NCI-H2227 (cell line): ENCODE results near the gene CREB3L4.
A peak's percentile ranks its signal among the peaks of the same experiment; 100 is the strongest.
"Not testable (repeated sequence)": the region's sequence is repeated elsewhere in the genome, so short reads cannot be mapped to it uniquely, and the experiment has no call there.

Experiments used
- DNase-seq: peaks from one replicate; lab custom pipeline; 2025; ENCODE audit not compliant: unreplicated experiment; lab: John Stamatoyannopoulos, UW

The CREB3L4 gene

GRCh38 chr1:153958111-153958960 is 9.4 kb upstream of the CREB3L4 start, which contains the start of gene CRTC2:
Gene CRTC2 (minus strand): TSS chr1:153958612. CDS start chr1:153958497, 115 bp downstream.
- peak; percentile 99 for DNase-seq

GRCh38 chr1:153958961-153959260 is 8.8 kb upstream of the CREB3L4 start:
- DNase-seq: no peak

- DNase-seq: no peak
Measured at GRCh38 chr1:153959454-153959853, 8.2 kb upstream of the CREB3L4 start.

GRCh38 chr1:153960206-153960605 is 7.5 kb upstream of the CREB3L4 start:
- no peak for DNase-seq

GRCh38 chr1:153961421-153961820 is 6.3 kb upstream of the CREB3L4 start:
- no peak for DNase-seq

GRCh38 chr1:153962088-153963029 is 5.3 kb upstream of the CREB3L4 start:
- DNase-seq: peak; percentile 34

GRCh38 chr1:153963030-153963849 is 4.5 kb upstream of the CREB3L4 start, which contains the start of gene SLC39A1:
Gene SLC39A1 (minus strand): TSS chr1:153963537. CDS start chr1:153962715, 822 bp downstream.
- peak; percentile 99 for DNase-seq

GRCh38 chr1:153963850-153964331 is 3.8 kb upstream of the CREB3L4 start:
- DNase-seq: peak; percentile 85

GRCh38 chr1:153968000-153968363 is 280 bp downstream of the CREB3L4 start:
- peak; percentile 69 for DNase-seq

- no peak for DNase-seq
Measured at GRCh38 chr1:153968408-153968807, 706 bp downstream of the CREB3L4 start.

- DNase-seq: no peak
Measured at GRCh38 chr1:153968972-153969371, 1.3 kb downstream of the CREB3L4 start.

- no peak for DNase-seq
Measured at GRCh38 chr1:153970346-153970745, 2.6 kb downstream of the CREB3L4 start.

GRCh38 chr1:153973071-153973470 is 5.4 kb downstream of the CREB3L4 start:
- DNase-seq: no peak

GRCh38 chr1:153973525-153973924 is 5.8 kb downstream of the CREB3L4 start:
- DNase-seq: no peak

- no peak for DNase-seq
Measured at GRCh38 chr1:153976819-153977249, 9.1 kb downstream of the CREB3L4 start.

GRCh38 chr1:153977250-153978240 is 9.8 kb downstream of the CREB3L4 start, which contains the start of gene JTB:
Gene JTB (minus strand): TSS chr1:153977674. CDS start chr1:153977252, 422 bp downstream.
- DNase-seq: peak; percentile 90

- DNase-seq: no peak
Measured at GRCh38 chr1:153978274-153978909, 10.7 kb downstream of the CREB3L4 start.

- DNase-seq: not testable (repeated sequence)
Measured at GRCh38 chr1:153979091-153979490, 11.4 kb downstream of the CREB3L4 start.

- DNase-seq: not testable (repeated sequence)
Measured at GRCh38 chr1:153981735-153982134, 14.0 kb downstream of the CREB3L4 start.
